ENCODE results near the gene GHRH. TPM values are rescaled to one million over a fixed set of nuclear protein-coding genes. Genes with fewer than 3 reads are reported as not detected.

Gene GHRH
- total RNA-seq (2021; ENCODE audit: unreplicated experiment): not detected
- polyA plus RNA-seq (2012): not detected in 2 replicates
- Bru-seq, nascent RNA: not detected
- BruChase-seq, experiment 1, labeled RNA remaining after a 6-hour chase: percentile 11 among the genes with signal in this experiment
- not detected for BruChase-seq, experiment 2, labeled RNA remaining after a 2-hour chase
- long read RNA-seq: 0 reads

- H3K27me3 ChIP-seq (ENCODE audit: insufficient read depth, low read length): 0 out of 2 replicates have a peak, but pooled peaks cover 14% of the 10 kb centered on the region
- BruUV-seq (replicated peaks): no TSS peak
- no peak within 1 kb of the TSS for H2AFZ ChIP-seq (ENCODE audit: low read depth, low read length, poor library complexity, severe bottlenecking)
- RAD21 ChIA-PET (ENCODE audit: low non-redundant PET in 1 of 2, low total read pairs in 2 of 2, uncharacterized antibody in 2 of 2, unreplicated experiment in 2 of 2): no interaction called here
- H3K79me2 ChIP-seq (ENCODE audit: insufficient read depth, low read length): no peaks in the 10 kb centered on the region
- TF ChIP-seq ATF3 (IDR thresholded peaks at IDR 0.05) (no peak), RAD21 (IDR thresholded peaks at IDR 0.05; ENCODE audit: low read depth) (no peak), EZH2phosphoT487 (IDR thresholded peaks at IDR 0.05; ENCODE audit: borderline replicate concordance) (no peak), CBX3 (IDR thresholded peaks at IDR 0.05; ENCODE audit: low read depth) (no peak), ZNF274 (IDR thresholded peaks at IDR 0.05; ENCODE audit: low read depth, low read length) (no peak), SRF (IDR thresholded peaks at IDR 0.05; ENCODE audit: low read depth) (no peak), CTCF (IDR thresholded peaks at IDR 0.05 in 2 of 3, conservative IDR thresholded peaks at IDR 0.05 in 1 of 3; ENCODE audit: borderline replicate concordance in 1 of 3, insufficient read depth in 1 of 3, low read depth in 2 of 3, low read length in 2 of 3) (no peak), ZFX (IDR thresholded peaks at IDR 0.05) (no peak), ZBTB33 (IDR thresholded peaks at IDR 0.05; ENCODE audit: extremely low read depth, insufficient replicate concordance, low read length) (no peak), FOSL1 (IDR thresholded peaks at IDR 0.05; ENCODE audit: low read depth) (no peak), CEBPB (IDR thresholded peaks at IDR 0.05; ENCODE audit: low read depth) (no peak), POLR2AphosphoS5 (IDR thresholded peaks at IDR 0.05; ENCODE audit: low read depth, low read length) (no peak), MAX (IDR thresholded peaks at IDR 0.05) (no peak), EGR1 (IDR thresholded peaks at IDR 0.05; ENCODE audit: low read depth) (no peak), ELF1 (IDR thresholded peaks at IDR 0.05; ENCODE audit: borderline replicate concordance, low read depth) (no peak)
- no peak within 1 kb of the TSS for H3K4me2 ChIP-seq (ENCODE audit: low read length)
- CTCF ChIA-PET: no interaction called here
- DNase-seq (ENCODE audit: low read depth, low spot score) (no peak), ATAC-seq (no peak)
- H3K9ac ChIP-seq (ENCODE audit: low read length): no peak within 1 kb of the TSS
- H3K27ac ChIP-seq (ENCODE audit: low read depth, low read length): no peak within 1 kb of the TSS
- no peaks in the 10 kb centered on the region for H3K36me3 ChIP-seq (ENCODE audit: control insufficient read depth in 1 of 2, insufficient read depth in 2 of 2, low read length in 2 of 2)
- intact Hi-C loops (cut with micrococcal nuclease): no loop called here
- H3K4me1 ChIP-seq (ENCODE audit: control insufficient read depth in 1 of 2, insufficient read depth in 2 of 2, low read length in 2 of 2): peaks cover 0 to 2% of the 10 kb centered on the region in 2 experiments; a peak in 2 of 4 replicates
- H4K20me1 ChIP-seq (ENCODE audit: insufficient read depth): no peaks in the 10 kb centered on the region
- no peaks in the 10 kb centered on the region for H3K9me3 ChIP-seq (ENCODE audit: control insufficient read depth in 1 of 2, insufficient read depth in 1 of 2, low read depth in 1 of 2, low read length in 2 of 2)
- no peaks in the 10 kb centered on the region for H3K9me2 ChIP-seq (ENCODE audit: insufficient read depth)
- POLR2A ChIA-PET: no interaction called here
- H3K4me3 ChIP-seq (replicated peaks in 1 of 2; ENCODE audit: low read depth in 1 of 2, low read length in 2 of 2): no peak within 1 kb of the TSS
These were observed at the start of gene GHRH for GRCh38 chr20:37261714-37262113. Gene GHRH (minus strand): TSS chr20:37261814. CDS start chr20:37256889, 4,925 bp downstream.

All from HCT116 (cell line).